ENCODE measurements around the gene LPAR3.

Gene LPAR3

GRCh38 chr1:84800090-84801073, 92.6 kb downstream of the LPAR3 start:
- TF ChIP-seq CTCF (conservative IDR thresholded peaks at IDR 0.05), result no peak
- no peak for TF ChIP-seq ZFX (IDR thresholded peaks at IDR 0.05)
- H3K27ac ChIP-seq, result no peak overlapping the region

DNA sequence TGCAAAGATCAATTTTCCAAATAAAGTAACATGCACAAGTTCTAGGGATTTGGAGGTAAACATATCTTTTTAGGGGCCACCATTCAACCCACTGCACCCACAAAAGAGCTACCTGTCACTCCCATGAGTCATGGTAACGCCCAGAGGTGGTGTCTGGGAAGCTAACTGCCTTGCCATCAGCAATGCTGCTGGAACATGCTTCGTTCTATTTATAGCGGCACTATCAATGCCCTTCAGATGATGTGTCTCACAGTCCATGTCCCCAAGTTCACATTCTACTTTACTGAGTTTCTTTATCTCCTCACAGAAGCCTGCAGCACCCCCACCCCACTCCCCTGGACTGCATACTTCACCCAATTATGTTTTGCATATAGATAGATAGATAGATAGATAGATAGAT, 95.4 kb downstream of the LPAR3 start:
- H3K27ac ChIP-seq, result no peak overlapping the region
- TF ChIP-seq CTCF (conservative IDR thresholded peaks at IDR 0.05), result no peak
- no peak for TF ChIP-seq ZFX (IDR thresholded peaks at IDR 0.05)

DNA sequence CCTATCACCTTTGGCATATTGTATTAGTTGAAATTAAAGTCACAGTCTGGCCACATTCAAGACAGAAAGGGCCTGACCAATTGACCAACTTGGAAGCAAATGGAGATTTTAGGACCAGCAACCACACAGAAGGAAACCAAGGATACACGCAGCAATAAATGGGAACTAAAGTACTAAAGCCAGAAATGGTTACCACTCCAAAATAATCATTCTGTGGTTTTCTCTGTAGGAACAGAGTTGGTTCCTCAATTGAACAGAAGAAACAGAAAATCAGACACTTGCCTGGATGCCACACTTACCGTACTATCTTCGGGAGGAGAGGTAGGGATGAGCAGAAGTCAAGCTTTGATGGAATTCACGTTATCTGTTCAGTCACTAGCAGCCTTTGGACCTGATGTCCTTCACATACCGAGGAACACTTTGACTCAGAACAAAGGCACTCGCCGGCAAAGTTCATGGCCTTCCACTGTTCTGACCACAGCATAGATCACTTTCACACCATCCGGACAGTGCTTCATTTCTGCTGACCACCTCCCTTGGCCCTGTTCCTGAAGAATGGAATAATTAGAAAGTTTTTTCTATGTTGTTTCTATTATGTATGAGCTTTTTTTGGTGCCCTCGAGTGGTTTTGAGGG, 96.9 kb downstream of the LPAR3 start:
- TF ChIP-seq ZFX (IDR thresholded peaks at IDR 0.05) (no peak), CTCF (conservative IDR thresholded peaks at IDR 0.05) (no peak)
- H3K27ac ChIP-seq, result no peak overlapping the region

DNA sequence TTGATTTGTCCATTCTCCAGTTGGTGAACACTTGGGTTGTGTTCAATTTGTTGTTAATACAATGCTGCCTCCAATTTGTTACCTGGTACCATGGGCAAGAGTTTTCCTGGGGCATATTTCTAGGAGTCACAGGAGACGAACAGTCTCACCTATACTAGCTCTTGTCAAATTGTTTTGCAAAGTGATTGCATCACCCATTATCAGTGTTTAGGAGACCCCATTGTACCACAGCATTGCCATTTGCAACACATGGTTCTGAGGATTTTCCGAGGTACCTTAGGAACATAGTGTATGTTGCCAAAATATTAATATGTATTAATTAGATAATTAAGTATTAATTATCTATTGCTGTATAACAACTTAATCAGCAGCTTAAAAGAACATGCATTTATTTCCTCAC, 97.8 kb downstream of the LPAR3 start:
- no peak overlapping the region for H3K27ac ChIP-seq
- TF ChIP-seq ZFX (IDR thresholded peaks at IDR 0.05) (no peak), CTCF (conservative IDR thresholded peaks at IDR 0.05) (no peak)

GRCh38 chr1:84792421-84792820, 100.6 kb downstream of the LPAR3 start:
- no peak overlapping the region for H3K27ac ChIP-seq
- TF ChIP-seq CTCF (conservative IDR thresholded peaks at IDR 0.05) (no peak), ZFX (IDR thresholded peaks at IDR 0.05) (no peak)

GRCh38 chr1:84789014-84789413, 104.0 kb downstream of the LPAR3 start:
- no peak for TF ChIP-seq CTCF (conservative IDR thresholded peaks at IDR 0.05)
- no peak for TF ChIP-seq ZFX (IDR thresholded peaks at IDR 0.05)

More at GRCh38 chr1:84789014-84789413, 104.0 kb downstream of the LPAR3 start:
- H3K27ac ChIP-seq, result no peak overlapping the region
